Measurements from ENCODE around the gene TRAPPC3.
"Not testable (repeated sequence)": the region's sequence is repeated elsewhere in the genome, so short reads cannot be mapped to it uniquely, and the experiment has no call there.

Gene TRAPPC3

DNA sequence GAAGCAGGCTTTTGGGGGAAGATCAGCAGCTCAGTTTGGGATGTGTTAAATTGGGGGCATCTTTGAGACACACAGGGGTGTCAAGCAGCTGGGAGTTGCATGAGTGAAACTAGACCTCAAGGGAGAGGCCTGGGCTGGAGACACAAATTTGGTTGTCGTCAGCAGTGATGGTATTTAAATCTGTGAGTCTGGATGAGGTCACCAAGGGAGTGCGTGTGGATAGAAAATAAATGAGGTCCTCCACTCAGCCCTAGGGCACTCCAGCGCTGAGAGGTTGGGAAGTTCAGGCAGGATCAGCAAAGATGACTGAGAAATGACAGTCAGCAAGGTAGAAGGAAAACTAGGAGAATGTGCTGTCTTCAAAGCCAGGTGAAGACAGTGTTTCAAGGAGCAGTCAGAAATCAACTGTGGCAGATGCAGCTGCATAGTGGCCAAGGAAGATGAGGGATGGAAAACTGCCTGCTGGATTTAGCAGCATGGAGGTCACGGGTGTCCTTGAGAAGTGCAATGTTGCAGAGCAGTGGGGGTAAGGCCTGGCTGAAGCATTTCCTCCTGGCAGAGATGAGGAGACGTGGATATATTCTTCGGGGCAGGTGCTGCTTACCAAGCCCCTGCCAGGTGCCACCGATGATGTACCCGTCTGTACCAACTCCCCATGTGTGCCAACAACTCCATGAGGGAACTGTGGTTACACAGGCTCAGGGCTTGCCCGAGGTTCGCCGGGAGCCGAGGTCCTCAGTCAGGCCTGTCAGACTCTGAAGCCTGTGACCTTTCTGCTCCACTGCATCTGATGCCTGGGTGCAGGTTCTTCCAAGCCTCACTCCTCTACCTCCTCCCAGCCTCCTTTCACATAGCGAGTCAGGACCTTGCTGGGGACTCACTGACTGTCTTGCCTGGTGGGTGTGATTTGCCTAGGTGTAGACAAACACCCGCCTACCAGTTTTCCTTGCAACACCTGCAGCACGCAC lies 17.9 kb upstream of the TRAPPC3 start:
- DNase-seq (ENCODE audit: low spot score): no peak

DNA sequence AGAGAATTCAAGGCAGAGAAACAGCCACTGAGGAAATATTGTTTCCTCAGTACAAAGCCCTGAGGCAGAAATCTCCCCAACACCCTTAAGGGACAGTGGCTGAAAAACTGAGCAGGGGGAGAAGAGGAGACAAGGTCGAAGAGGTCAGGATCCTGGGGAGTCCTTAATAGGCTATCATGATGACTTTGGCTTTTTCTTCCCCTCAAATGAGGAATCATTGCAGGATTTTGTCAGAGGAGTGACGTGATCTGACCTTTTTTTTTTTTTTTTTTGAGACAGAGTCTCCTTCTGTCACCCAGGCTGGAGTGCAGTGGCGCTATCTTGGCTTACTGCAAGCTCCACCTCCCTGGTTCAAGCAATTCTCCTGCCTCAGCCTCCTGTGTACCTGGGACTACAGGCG lies 16.9 kb upstream of the TRAPPC3 start:
- DNase-seq (ENCODE audit: low spot score): no peak

DNA sequence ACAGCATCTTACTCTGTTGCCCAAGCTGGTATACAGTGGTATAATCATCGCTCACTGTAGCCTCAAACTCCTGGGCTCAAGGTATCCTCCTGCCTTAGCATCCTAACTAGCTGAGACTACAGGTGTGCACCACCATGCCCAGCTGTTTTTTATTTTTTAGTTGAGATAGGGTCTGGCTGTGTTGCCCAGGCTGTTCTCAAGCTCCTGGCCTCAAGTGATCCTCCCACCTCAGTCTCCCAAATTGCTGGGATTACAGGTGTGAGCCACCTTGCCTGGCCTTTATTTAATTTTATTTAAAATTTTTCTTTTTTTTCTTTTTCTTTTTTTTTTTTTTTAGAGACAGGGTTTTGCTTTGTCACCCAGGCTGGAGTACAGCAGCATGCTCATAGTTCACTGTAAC lies 15.9 kb upstream of the TRAPPC3 start:
- DNase-seq (ENCODE audit: low spot score): no peak

DNA sequence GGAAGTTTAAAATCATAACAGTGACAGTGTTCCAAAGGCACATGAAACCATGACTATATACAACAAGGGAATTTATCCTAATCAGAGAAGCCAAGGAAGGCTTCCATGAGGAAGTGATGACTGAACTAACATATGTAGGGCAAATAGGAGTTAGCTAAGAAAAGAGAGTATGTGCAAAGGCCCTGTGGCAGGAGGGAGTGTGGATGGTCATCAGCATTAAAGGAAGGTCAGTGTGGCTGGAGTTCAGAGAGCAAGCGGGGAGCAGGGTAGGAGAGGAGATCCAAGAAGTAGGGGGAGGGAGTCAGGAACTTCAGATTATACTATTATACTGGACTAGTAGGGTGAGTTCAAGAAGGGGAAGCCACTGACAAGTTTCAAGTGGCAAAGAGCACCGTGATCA lies 15.1 kb upstream of the TRAPPC3 start:
- no peak for DNase-seq (ENCODE audit: low spot score)

DNA sequence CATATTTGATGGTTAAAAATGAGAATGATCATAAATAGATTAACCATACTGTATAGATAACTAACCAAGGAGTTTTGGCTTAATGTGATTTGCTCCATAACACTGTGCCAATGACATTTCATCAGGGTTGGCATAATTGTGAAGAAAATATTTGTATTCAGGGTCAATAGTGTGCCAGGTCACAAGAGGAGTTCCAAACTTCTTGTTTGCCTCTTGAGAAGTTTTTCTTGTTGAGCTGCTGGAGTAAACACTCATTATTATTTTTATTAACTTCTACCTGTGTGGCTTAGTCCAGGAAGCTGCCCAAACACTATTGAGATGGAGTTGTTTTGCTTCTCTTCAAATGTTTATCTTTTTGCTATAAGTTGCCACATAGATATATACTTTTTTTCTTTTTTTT lies 14.1 kb upstream of the TRAPPC3 start:
- no peak for DNase-seq (ENCODE audit: low spot score)

DNA sequence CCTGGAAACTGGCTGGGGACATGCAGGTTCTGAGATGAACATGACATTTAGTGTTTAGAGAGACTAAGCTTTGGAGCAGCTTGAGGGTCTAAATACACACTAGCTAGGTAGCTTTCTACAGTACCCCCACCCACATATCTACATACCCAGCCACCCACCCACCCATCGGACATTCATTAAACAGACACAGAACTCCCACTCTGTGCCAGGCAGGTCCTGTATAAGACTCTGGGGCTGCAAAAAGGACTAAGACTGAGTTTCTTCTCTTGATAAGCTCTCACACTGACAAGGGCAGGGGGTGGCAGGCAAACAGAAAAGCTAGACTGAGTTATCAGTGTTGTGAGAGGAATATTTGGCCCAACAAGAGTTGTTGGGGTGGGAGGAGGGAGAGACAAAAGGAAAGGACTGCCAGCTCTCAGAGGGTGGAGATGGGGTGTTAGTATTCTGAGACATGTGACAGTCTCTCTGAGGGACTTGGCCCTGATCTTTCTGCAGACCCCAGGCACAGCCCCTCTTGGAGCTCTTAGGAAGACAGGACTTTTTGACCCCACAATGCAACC lies 13.5 kb upstream of the TRAPPC3 start:
- no peak for DNase-seq (ENCODE audit: low spot score)

DNA sequence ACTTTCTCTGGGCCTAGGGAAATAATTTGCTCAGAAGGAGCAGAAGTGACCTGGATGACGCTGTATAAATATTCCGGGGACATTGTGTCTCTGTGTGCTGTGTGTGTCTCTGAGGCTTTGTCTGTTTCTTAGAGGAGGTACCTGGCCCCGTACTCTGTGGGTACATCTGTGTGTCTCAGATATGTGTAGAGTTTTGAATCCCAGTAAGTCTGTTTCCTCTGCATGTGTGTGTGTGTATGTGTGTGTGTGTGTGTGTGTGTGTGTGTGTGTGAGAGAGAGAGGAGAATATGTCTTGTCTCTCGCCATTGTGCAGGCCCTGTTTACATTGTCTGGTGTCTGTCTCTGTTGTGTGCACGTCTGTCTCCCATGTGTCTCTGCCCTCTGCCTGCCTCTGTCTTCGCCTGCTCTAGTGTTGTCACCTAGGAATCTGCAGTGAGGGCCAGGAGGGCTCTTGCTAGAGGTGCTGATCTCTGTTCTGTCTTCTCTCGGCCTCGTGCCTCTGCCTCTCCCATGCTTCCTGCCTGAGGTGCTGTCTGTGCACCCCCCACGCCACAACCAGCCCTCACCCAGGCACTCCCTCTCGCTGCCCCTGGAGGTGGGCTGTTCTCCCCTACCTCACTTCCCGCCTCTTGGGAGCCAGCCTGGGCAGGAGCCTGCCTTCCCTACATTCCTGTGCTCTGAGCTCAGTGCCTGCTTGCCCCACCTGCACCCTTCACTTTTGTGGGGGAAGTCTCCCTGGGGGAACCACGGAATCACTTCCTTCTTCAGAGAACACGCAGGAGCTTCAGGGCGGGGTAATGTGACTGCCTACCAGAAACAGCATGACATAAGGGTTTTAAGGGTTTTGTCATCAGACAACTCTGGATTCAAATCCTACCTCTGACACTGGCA lies 12.6 kb upstream of the TRAPPC3 start:
- peak; percentile 84 for DNase-seq (ENCODE audit: low spot score)

DNA sequence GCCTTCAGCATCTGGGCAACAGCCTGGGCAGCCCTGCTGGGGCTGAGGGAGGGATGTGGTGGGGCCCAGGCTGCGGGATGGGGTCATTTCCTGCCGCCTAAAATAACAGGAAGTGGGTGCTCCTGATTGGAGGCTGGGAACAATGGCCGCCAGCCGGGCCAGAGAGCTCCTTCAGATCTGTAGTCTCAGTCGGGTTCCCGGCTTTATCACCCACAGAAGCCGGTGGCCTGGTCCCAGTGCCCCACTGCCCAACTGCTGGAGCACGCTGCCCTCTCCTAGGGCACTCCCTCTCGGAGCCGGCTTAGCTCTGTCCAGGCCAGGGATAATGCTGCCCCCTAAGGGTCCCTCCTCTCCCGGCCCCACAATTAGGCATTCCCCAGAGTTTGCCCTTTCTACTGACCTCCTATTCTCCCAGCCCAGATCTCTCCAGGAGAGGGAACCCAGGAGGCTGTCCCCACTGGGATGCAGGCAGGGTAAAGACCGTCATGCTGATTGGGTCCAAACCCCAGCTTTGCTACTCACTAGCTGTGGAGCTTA lies 11.7 kb upstream of the TRAPPC3 start:
- peak; percentile 46 for DNase-seq (ENCODE audit: low spot score)

DNA sequence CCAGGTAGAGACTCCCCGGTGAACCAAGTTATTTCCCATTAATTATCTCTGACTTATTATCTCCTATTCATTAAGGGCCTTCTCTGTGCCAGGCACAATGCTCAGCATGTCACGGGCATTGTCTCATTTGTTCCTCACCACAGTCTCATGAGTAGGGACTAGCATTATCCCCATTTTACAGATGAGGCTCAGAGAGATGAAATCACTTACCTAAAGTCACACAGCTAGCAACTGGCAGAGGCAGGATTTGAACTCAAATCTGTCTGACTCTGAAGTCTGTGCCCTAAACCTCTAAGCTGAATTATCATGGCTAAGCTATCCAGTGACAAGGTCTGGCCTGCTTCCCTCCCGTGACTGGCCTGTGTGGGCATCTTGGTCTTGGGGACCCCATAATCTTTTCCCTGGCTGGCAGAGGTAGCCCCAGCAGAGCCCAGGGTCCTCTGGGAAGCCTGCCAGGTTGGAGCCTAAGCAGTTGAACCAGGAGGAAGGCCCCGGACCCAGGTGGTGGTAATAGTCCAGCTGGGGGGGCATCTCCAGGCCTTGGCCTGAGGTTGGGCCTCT lies 11.2 kb upstream of the TRAPPC3 start:
- DNase-seq (ENCODE audit: low spot score): no peak

DNA sequence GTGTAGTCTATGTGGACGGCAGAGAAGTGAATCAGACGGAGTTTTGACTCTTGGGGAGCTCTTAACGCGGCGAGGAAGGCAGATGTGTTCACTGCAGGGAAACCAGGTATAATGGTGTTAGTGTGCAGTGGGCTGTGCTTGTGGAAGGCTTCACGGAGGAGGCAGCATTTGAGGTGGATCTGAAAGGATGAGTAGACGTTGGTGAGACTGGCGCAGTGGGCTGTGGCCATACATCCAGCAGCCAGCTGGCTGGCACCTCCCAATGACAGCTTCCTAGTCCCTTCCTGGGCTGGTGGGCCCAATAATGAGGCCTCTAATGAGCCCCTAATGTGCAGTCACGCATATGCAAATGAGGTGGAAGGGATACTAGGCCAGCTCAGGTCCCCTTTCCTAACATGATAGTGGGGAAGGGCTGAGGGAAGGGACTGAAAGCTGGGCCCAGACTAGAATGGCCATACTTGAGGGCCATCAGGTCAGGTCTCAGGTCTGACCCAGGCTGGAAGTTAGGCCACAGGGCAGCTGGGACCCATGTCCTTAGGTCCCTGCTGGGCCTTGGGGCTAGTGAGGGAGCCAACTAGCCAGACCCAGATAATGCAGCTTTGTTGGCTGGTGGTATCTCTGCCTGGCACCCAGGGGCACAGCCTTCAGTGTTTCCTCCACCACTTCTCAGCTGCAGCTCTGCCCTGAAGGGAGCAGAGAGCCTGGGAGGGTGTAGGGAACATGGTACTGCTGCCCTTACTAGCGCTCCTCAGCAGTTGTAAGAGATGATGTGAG lies 10.5 kb upstream of the TRAPPC3 start:
- DNase-seq (ENCODE audit: low spot score): no peak

DNA sequence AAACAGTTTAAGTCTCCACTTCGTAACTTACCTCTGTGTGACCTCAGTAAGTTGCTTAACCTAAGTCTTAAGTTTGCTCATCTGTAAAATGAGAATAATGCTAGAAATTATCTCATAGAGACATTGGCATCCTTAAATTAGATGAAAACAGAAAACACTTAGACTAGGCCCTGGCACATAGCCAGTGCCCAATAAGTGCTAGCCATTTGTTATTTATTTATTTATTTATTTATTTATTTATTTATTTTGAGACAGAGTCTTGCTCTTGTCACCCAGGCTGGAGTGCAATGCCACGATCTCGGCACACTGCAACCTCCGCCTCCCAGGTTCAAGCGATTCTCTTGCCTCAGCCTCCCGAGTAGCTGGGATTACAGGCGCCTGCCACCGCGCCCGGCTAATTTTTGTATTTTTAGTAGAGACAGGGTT lies 9.6 kb upstream of the TRAPPC3 start:
- DNase-seq (ENCODE audit: low spot score): not testable (repeated sequence)

DNA sequence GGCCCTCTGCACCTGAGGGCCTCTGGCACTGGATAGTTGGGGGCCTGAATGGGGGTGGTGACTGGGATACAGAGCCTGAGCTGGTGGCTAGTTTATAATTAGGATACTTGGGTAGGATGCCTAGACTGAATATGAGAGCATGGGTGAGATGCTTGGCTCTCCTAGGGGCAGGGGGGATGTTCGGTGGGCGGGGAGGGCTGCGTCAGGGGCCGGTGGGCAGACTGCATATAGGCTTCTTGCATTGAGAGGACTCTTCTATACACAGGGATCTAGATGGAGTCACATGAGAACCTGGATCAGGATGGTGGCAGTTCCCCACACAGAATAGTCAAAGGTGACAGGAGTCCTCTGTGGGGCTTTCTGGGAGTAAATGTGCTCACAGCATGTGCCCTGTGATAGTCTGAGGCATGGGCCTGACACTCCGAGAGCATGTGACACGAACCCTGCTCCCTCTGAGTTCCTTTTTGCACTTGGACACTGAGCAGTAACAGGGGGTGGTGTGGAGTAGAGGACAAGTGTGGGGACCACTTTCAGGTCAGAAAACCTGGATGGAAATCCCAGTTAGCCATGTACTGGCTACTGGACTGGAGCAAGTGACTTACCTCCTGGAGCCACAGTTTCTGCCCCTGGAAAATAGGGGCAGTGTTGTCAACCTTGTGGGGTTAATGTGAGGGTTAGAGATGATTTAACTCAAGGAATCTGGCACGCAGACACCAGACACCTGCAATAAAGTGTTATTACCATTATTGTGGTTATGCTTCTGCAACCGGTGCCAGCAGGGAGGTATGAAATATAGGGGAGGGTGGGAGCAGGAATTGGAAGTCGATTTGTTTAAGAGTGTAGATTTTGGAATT lies 8.9 kb upstream of the TRAPPC3 start:
- DNase-seq (ENCODE audit: low spot score): no peak

DNA sequence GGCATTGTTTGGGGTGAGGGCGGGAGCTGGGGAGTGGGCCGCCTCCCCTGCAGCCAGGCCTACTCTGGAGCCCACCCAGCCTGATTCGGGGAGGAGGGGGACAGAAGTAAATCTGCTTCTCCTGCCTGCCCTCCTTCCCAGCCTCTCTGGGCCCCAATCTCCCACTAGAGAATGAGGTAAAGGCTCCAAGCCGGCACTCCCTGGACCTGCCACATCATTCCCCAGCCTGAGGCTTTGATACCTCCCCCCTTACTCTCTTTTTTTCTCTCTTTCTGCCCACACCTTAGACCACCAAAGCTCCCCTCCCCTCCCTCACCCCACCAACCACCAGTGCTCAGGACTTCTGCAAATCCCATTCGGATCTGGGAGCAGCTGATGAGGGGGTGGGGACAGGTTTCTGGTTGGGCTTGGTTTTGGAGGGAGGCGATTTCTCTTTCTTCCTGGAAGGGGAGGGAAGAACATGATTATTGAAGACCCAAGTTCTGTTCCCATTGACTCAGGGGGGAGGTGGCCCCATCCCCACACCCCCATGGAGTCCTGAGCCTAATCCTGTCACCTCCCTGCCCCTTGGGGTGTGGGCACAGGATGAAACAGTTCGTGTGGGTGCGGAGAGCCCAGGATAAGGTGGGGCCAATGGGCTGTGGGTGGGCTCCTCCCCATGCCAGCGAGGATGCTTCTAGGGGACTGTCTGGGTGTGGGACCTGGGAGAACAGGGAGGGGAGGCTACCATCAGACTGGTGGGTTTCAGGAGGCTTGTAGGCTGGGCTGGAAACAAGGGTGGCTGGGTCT lies 8.0 kb upstream of the TRAPPC3 start:
- no peak for DNase-seq (ENCODE audit: low spot score)

DNA sequence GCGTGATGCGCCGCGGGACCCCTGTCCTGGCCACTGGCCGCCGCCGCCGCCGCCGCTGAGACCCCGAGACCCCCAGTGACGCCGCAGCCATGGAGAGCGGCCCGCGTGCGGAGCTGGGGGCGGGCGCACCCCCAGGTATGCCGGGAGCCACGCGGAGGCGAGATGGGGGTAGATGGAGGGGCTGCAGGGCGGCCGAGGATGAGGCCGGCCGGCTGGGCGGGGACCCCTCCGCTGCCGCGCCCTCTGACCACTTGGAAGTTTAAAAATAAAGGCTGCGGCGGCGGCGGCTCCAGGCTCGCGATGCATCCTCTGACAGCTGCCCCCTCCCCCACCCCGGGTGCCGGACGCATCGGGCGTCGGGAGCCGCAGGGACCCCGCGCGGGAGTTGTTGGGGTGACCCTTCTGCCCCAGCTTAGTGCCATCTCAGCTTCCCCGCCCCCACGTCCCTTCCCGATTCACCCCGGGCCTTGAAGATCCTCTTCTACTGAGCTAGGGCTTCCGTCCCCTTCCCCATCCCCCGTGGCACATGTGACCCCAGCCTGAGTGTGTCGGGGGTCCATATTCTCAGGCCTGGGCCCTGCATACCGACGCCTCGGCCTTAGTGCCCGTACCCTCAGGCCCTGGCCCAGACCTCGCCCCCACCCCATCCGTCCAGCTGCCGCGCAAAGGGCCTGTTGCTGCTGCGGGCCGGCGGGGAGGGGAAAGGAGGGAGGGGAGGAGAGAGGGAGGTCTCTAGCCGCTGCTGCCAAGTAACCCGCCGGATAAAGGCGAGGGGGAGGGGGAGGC lies 7.2 kb upstream of the TRAPPC3 start:
- DNase-seq (ENCODE audit: low spot score): peak; percentile 65

DNA sequence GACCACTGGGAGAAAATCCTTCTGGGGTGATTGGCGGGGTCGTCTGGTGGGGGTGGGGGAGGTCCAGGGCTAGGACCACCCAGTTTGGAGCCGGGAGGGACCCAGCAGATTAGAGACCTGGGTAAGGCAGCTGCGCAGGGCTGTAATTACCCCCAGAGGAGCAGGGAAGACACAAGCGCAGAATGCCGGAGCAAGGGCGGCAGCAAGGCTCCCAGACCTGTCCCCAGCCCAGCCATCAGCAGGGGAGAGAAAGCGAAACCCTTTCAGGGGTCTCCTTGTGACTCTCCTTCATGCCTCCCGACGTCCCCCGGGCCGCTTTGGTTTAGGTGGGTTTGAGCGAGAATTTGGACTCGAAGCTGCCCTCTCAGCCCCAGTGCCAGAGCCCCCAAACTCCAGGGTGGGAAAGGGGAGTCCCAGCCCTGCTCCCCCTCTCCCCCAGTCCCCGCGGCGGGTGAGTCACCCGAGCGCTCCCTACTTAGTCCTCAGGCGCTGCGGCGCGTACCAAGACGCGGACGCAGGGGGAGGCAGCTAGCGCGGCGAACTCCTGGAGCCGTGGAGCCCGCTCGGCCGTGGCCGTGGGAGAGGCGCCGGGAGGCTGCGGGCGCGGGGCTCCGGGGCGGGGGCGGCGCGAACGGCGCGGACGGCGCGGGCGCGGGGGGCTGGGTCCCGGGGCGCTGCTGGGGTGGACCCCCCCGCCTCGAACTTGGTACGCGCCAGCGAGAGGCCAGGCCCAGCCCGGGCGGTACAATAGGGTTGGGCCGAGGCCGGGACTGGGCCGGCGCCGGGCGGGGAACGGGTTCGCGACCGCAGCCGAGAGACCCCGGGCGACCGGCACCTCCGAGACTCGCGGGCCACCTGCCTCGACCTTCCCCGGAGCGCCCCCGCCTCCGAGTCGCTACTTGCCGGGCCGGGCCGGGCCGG lies 6.4 kb upstream of the TRAPPC3 start, which contains the start of gene MAP7D1:
TSS of gene MAP7D1 (plus strand) at position 753 of the 921 bp plus-strand sequence. CDS start 258 bp downstream, outside the sequence.
- DNase-seq (ENCODE audit: low spot score): peak; percentile 82

DNA sequence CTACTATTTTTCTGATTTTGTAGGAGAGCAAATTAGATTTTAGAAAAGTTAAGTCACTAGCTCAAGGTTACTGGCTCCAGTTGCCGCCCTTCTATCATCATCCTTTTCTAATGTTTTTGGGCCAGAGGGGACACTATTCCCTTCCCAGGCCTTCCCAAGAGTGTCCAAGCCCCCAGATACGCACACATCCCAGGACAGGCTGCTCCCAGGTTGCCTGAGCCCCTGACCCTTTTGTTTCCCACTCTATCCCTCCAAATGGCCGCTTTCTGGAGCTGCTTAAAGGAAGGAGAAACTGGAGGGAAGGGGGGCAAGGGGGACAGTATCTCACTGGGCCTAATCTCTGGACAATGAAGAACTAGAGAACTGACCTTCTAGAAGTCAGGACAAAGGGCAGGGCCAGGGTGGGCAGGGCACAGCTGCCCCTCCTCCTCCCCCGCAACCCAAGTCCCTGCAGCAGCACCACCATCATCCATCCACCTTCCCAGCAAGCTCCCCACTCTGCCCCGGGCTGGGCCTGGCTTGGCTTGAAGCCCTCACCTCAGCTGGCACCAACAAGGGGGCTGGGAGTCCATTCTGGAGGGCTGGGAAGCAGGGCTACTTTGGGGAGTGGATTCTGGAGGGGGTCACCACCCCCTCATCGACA lies 5.6 kb upstream of the TRAPPC3 start:
- no peak for DNase-seq (ENCODE audit: low spot score)

DNA sequence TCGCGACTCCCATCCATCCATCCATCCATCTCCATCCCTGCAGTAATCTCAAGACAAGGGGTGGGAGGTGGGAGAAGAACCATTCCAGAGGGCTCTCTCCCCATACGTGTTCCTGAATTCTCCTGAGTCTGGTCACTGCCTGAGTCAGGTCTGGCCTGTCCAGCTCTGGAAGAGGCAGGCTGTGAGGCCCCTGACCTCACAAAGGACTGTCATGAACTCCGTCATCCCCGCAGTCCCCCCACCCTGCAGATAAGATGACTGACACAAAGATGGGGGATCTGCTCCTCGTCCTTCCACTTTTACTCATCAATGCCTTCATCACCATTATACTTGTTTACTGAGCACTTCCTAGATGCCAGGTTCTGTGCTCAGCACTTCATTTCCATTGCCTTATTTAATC lies 5.0 kb upstream of the TRAPPC3 start:
- DNase-seq (ENCODE audit: low spot score): no peak
